HCT116 (cell line): ENCODE results near the gene RASGRP2.

Source experiments
- CTCF ChIP-seq, 3 experiments: fragments of 200-600 bp in 1 of 3; sonication (generic) in 1 of 3; IDR thresholded peaks in 2 of 3; conservative IDR thresholded peaks in 1 of 3; 2 replicates each; pipeline ENCODE4 v1.5.1; 2012 to 2017; ENCODE audit warnings: low read depth in 2 of 3, low read length in 2 of 3, antibody characterized with exemption in 1 of 3, borderline replicate concordance in 1 of 3, control low read depth in 1 of 3, mild to moderate bottlenecking in 1 of 3, mixed read lengths in 1 of 3, mixed run types in 1 of 3, moderate library complexity in 1 of 3; ENCODE audit not compliant: insufficient read depth in 1 of 3
- POLR2A ChIP-seq: IDR thresholded peaks from 2 replicates; pipeline ENCODE4 v1.7.0; 2011; ENCODE audit warnings: borderline replicate concordance; ENCODE audit not compliant: insufficient read depth, insufficient read length; ENCODE audit errors: extremely low read depth
- RAD21 ChIP-seq: IDR thresholded peaks from 2 replicates; pipeline ENCODE4 v1.6.1; 2012; ENCODE audit warnings: low read depth, mild to moderate bottlenecking

GRCh38 chr11:64753019-64753379 lies 9.1 kb upstream of the RASGRP2 start:
- TF ChIP-seq POLR2A (no peak), CTCF (IDR thresholded peaks at IDR 0.05 in 2 of 3, conservative IDR thresholded peaks at IDR 0.05 in 1 of 3; ENCODE audit: borderline replicate concordance in 1 of 3, insufficient read depth in 1 of 3, low read depth in 2 of 3, low read length in 2 of 3) (no peak), RAD21 (no peak)
